GM18861 (cell line): ENCODE data around the gene C12orf76.

Experiments used
- ATAC-seq: cut with Tn5 transposase; IDR thresholded peaks from one replicate; pipeline ENCODE4 v1.9.1; 2021; ENCODE audit not compliant: unreplicated experiment

The C12orf76 gene

DNA sequence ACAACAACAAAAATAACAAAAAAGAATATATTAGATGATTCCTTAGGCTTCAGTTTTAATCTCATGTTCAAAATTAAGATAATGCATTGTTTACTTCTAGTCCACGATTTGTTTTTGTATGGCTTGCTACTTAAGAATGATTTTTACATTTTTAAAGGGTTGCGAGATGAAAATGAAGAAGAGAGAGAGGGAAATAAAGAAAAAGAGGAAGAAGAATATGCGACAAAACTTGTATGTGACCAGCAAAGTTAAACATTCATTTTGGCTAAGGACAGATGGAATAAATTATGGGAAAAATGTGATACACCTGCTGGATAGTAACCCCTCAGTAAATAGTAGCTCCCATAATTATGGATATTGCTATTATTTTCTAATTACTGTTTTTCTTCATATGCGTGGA is 50.9 kb downstream of the C12orf76 start:
- ATAC-seq = no peak

DNA sequence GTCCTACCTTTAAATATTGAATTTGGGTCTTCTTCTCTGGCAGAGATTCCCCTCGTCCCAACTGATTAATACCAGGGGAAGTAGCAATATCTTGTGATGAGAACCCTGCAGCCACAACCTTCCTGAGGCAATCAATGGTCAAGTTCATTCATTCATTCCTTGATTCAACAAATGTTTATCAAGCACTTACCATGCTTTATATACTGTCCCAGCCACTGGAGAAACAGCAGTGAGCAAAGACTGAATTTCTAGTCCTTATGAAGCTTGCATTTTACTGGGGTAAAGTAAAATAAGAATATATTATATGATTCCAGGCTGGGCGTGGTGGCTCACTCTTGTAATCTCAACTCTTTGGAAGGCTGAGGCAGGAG is 51.9 kb downstream of the C12orf76 start:
- ATAC-seq = no peak

DNA sequence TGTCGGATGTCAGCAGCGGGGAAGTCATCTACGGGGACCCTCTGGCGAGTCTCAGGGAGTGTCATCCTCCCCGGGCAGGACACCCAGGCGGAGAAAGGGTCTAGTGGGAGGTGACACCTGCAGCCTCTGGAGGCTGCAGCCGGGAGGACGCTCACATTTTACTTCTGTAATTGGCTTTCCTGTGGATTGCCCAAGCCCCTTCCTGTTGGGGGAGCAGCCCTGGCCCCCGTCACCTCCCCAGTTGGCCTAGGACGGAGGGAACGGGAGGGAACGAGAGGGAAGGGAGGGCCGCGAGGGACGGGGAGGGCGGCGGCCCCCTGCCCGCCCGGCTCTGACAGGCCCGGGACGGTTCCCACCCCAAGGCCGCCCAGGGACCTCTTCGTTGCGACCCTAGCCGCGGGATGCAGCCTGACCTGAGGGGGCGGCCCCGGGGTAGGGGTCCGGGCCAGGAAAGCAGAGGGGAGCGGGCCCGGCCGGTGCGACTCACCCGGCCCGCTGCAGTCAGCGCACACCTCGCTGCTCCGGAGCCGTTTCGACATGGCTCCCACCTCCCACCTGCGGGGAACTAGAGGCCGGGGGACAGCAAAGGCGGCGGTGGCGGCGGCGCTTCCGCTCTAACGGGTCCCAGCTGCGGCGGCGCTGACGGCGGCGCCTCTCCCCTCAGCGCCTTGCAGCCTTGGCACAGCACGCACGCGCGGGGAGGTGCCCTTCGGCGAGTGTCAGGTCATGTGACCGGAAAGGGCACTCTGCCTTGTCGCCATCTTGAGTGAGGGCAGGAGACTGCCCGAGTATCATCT is 52.4 kb downstream of the C12orf76 start, which contains the start of gene GIT2:
TSS of gene GIT2 (minus strand) at position 683 of the 797 bp plus-strand sequence. CDS start at position 539, 144 bp downstream.
- peak; percentile 58 for ATAC-seq

DNA sequence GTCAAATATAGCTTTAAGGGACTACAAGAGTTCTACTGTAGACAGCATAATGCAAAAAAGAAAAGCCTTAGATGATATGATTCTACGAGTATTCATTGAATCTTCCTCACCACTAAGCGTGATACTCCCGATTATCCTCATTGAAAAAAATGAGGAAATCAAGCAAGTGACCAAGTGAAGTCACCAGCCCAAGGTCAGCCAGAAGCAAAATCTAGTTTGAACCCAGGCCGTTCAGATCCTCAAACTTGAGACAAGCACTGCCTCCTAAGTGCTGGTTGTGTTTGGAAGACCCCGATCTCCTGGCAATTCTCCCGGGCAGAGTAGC is 53.0 kb downstream of the C12orf76 start:
- no peak for ATAC-seq

DNA sequence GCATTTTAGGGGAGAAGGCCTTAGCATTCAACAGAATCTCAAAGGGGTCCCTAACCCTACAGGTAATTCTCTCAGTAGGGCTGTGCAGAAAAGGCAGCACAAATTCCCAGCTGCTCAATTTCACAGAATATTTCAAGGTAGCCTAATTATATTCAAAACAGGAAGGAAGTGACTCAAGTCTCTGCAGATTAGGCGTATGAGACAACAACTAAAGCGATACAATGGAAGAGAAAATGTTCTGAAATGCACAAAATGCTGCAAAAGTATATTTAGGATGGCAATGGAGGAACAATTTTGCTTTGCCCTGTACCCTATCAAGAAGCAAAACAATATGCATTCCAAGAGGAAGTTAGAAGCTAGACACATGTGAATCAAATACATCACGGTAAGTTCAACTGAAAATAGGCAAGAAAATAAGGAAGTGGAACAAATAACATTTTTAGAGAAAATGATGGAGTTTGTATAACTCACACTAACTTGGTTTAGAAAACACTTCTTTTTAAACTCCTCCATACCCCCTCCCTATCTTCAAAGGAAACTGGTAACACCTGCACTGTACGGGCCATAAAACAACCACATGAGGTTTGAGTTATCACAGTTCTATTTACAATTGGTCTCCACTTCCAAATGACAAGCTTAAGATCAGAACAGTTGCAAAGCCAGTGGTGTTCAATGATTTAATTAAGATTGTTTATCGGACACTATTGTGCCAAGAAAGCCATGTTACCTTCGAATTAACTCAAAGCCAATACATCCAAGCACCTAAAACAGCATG is 53.7 kb downstream of the C12orf76 start:
- ATAC-seq = no peak

DNA sequence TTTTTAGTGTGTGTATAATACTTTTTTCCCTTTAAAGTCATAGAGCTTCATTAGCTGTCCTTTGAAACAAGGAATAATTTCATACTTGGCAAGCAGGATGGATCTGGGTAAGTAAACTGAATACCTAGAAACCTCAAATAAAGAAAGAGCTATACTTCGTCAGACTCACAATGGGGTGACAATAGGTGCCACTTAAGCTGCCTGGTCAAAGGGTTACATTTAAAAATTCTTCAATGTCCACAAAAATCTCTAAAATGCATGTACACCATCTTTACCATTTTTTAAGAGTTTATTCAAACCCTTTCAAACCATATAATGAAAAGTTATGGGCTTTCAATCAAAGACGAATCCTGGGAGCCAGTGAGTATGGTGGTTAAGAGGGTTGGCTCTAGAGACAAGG is 55.2 kb downstream of the C12orf76 start:
- no peak for ATAC-seq

DNA sequence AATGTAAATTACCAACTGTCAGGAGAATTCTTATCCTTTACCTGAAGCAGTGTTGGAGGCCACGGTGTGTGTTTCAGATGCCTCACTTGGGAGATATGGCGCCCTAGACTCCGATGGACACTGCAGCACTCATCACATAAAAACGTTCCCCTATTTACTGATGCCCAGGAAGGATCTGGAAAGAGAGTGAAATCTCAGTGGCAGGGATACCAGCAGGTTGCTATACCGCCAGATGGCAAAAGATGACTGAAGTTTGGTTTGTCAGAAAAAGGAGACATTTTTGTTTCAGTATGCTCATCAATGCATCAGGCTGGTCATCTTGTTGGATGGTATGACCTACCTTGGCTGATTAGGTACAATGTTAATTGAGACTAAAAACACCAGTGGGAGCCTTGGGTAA is 56.7 kb downstream of the C12orf76 start:
- ATAC-seq = no peak
